PC-9 (cell line): ENCODE data around the gene PDE11A.

Experiments
- EZH2 ChIP-seq: fragments of 200-600 bp; sonication (generic); IDR thresholded peaks from 2 replicates; pipeline ENCODE4 v1.8.0; 2017; ENCODE audit warnings: antibody characterized with exemption, low read depth
- TF ChIP-seq, protein P1 (sequence below): fragments of 200-600 bp; sonication (generic); conservative IDR thresholded peaks from 2 replicates; pipeline ENCODE4 v1.6.1; 2017; ENCODE audit warnings: mixed run types, antibody characterized with exemption, mild to moderate bottlenecking, moderate library complexity

DNA sequence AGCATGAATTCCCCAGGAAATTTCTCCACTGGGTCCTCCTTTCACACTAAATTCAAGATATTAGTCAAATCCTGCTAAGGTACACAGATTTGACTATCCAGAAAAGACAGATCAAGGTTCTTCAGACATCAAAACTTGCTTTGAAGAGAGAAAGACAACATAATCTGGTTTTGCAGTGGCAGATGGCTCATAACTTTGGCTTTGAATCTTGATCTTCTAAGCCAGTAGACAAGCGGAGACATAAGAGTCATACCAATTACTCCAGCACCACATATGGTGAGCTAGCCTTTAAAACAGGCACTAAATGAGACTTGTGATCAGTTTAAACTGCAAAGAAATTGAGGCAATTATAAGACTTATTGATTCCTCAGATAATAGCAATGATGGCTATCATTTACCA, 29.3 kb downstream of the PDE11A start:
- TF ChIP-seq EZH2, result no peak
- TF ChIP-seq, protein P1, sequence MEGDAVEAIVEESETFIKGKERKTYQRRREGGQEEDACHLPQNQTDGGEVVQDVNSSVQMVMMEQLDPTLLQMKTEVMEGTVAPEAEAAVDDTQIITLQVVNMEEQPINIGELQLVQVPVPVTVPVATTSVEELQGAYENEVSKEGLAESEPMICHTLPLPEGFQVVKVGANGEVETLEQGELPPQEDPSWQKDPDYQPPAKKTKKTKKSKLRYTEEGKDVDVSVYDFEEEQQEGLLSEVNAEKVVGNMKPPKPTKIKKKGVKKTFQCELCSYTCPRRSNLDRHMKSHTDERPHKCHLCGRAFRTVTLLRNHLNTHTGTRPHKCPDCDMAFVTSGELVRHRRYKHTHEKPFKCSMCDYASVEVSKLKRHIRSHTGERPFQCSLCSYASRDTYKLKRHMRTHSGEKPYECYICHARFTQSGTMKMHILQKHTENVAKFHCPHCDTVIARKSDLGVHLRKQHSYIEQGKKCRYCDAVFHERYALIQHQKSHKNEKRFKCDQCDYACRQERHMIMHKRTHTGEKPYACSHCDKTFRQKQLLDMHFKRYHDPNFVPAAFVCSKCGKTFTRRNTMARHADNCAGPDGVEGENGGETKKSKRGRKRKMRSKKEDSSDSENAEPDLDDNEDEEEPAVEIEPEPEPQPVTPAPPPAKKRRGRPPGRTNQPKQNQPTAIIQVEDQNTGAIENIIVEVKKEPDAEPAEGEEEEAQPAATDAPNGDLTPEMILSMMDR, result no peak
